Right lobe of liver (tissue), 4 donors: Measurements from ENCODE around the gene COL4A6.

ENCODE experiments used
- CTCF ChIP-seq, 4 donors: fragments of 200-600 bp in 3 of 4; fragments of 450-650 bp in 1 of 4; IDR thresholded peaks; one replicate each; pipeline versions ENCODE4 v1.5.1 to v1.8.0; 2016 to 2022; ENCODE audit warnings: antibody characterized with exemption in 4 of 4, mild to moderate bottlenecking in 2 of 4
- POLR2A ChIP-seq: fragments of 450-650 bp; IDR thresholded peaks from one replicate; pipeline ENCODE4 v1.6.1; 2017; ENCODE audit warnings: antibody characterized with exemption, mild to moderate bottlenecking
- donor health status: DM: no; HTN: no; CAD: no.
- donor health status: DM: no; HTN: no; CAD: no.
- donor health status: DM: no; HTN: yes; CAD: no.

GRCh38 chrX:108264376-108264775, 173.8 kb downstream of the COL4A6 start:
- TF ChIP-seq CTCF (IDR thresholded peaks at IDR 0.05) (no peak), POLR2A (no peak)
